Neural crest cell (in vitro differentiated cells): ENCODE data around the gene CASK. TPM values are rescaled to one million over a fixed set of nuclear protein-coding genes. Genes with fewer than 3 reads are reported as not detected.

Source experiments
- DNase-seq: peaks from one replicate; pipeline ENCODE4 v3.0.0; 2021; ENCODE audit warnings: low read depth, mixed read lengths, low spot score
- H3K27ac Mint-ChIP-seq: one replicate; pipeline ENCODE4 v1.8.0; 2021; ENCODE audit warnings: mild to moderate bottlenecking, mixed read lengths; ENCODE audit not compliant: unreplicated experiment
- H3K27me3 Mint-ChIP-seq: 2 replicates; pipeline ENCODE4 v1.8.0; 2021; ENCODE audit warnings: low read depth, mild to moderate bottlenecking, mixed read lengths
- H3K36me3 Mint-ChIP-seq: 2 replicates; pipeline ENCODE4 v1.8.0; 2021; ENCODE audit warnings: low read depth, mild to moderate bottlenecking, mixed read lengths
- H3K4me1 Mint-ChIP-seq: 2 replicates; pipeline ENCODE4 v1.8.0; 2021; ENCODE audit warnings: mixed read lengths
- H3K4me3 Mint-ChIP-seq: one replicate; pipeline ENCODE4 v1.8.0; 2021; ENCODE audit warnings: mild to moderate bottlenecking, mixed read lengths
- H3K9me3 Mint-ChIP-seq: 2 replicates; pipeline ENCODE4 v1.8.0; 2021; ENCODE audit warnings: mixed read lengths
- total RNA-seq: library from RNA; stranded (reverse); gene quantifications from 2 replicates; pipeline ENCODE4 v1.2.1, GENCODE V29; 2021
- TF ChIP-seq, protein P1 (sequence below): fragments of 200-600 bp; sonication (generic); conservative IDR thresholded peaks from 2 replicates; pipeline ENCODE4 v1.5.0; 2021; ENCODE audit warnings: antibody characterized with exemption, mild to moderate bottlenecking

CASK gene
- total RNA-seq, 1 donor from 2014 or later: 57.8 TPM

DNA sequence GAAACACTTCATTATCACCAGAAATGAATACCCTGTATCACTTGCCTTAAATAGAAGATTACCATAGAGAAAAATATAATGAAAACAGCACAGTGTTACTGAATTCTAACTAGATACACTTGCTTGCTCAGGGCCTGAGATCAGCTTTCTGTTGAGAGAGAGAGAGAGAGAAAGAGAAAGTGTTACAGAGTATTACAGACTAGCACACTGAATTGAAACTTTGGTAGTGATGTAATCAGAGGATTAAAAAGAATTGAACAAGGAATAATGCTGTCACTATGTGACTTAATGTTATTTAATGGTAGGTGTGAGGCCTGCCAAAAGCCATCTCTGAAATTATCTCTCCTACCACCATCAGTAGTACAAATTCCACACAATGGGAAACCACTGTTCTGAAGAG lies 35.5 kb upstream of the CASK start:
- Mint-ChIP-seq H3K9me3 (peaks cover 3% of the 10 kb centered on the region), H3K36me3 (no peaks in the 10 kb centered on the region), H3K27ac (no peak overlapping the region), H3K4me3 (no peak overlapping the region), H3K27me3 (peaks cover 2% of the 10 kb centered on the region), H3K4me1 (no peaks in the 10 kb centered on the region)
- TF ChIP-seq, protein P1, sequence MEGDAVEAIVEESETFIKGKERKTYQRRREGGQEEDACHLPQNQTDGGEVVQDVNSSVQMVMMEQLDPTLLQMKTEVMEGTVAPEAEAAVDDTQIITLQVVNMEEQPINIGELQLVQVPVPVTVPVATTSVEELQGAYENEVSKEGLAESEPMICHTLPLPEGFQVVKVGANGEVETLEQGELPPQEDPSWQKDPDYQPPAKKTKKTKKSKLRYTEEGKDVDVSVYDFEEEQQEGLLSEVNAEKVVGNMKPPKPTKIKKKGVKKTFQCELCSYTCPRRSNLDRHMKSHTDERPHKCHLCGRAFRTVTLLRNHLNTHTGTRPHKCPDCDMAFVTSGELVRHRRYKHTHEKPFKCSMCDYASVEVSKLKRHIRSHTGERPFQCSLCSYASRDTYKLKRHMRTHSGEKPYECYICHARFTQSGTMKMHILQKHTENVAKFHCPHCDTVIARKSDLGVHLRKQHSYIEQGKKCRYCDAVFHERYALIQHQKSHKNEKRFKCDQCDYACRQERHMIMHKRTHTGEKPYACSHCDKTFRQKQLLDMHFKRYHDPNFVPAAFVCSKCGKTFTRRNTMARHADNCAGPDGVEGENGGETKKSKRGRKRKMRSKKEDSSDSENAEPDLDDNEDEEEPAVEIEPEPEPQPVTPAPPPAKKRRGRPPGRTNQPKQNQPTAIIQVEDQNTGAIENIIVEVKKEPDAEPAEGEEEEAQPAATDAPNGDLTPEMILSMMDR: no peak
- no peak for DNase-seq

DNA sequence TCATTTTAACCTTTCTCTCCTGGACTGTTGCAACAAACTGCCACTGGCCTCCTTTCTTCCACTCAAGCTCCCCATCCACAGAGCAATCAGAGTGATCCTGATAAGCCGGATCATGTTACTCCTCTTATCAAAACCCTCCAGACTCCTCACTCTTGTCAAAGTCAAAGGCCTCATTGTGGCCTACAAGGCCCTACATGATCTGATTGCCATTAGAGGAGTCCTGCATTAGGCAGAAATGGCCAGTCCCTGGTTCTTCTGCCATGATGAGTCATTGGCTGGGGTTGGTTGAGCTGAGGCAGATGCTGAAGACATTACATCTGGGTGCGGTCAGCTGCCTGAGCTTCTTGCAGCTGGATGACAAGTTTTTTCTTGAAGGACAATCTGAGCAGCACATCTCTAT lies 32.7 kb upstream of the CASK start:
- H3K27ac Mint-ChIP-seq: no peak overlapping the region
- peaks cover 2% of the 10 kb centered on the region for H3K27me3 Mint-ChIP-seq
- no peak for DNase-seq
- TF ChIP-seq, protein P1: no peak
- no peaks in the 10 kb centered on the region for H3K36me3 Mint-ChIP-seq
- H3K4me1 Mint-ChIP-seq: no peaks in the 10 kb centered on the region
- H3K4me3 Mint-ChIP-seq: no peak overlapping the region
- peaks cover 3% of the 10 kb centered on the region for H3K9me3 Mint-ChIP-seq

- Mint-ChIP-seq H3K4me1 (peaks cover 3% of the 10 kb centered on the region), H3K4me3 (no peak overlapping the region), H3K27ac (no peak overlapping the region), H3K27me3 (no peaks in the 10 kb centered on the region), H3K9me3 (no peaks in the 10 kb centered on the region), H3K36me3 (no peaks in the 10 kb centered on the region)
- DNase-seq: no peak
- TF ChIP-seq, protein P1: no peak
Measured at GRCh38 chrX:41952102-41952501, 28.7 kb upstream of the CASK start.

DNA sequence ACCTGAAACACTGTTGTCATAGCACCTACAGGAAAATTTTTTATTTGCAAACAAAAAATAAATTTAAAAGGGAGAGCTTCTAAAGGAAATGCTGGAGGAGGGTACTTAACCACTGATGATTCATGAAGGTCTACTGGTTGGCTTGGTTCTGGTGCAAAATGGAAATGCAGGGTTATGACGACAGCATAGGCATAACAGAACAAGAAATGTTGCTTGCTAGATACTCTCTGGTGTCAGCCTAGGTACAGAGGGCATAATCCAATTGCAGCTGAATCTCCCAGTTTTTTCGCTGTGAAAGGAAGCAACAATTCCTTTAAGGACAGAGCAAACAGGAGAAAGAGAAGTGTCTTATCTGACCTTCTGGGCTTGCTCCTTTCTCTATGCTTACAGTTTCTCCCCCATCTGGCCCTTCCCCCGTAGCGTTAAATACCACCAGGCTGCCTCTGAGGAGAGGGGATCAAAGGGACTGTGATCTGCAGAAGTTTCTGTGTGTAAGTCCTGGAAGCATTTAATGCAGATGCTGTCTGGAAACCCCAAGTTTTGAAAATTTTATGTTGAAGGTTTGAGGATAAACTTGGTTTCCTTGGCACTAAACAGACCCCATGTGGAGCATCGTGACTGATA lies 23.7 kb upstream of the CASK start:
- no peak for DNase-seq
- peaks cover 18% of the 10 kb centered on the region for H3K4me1 Mint-ChIP-seq
- TF ChIP-seq, protein P1: no peak
- H3K4me3 Mint-ChIP-seq: no peak overlapping the region
- no peaks in the 10 kb centered on the region for H3K27me3 Mint-ChIP-seq
- no peaks in the 10 kb centered on the region for H3K36me3 Mint-ChIP-seq
- H3K9me3 Mint-ChIP-seq: no peaks in the 10 kb centered on the region
- H3K27ac Mint-ChIP-seq: no peak overlapping the region

- Mint-ChIP-seq H3K4me3 (no peak overlapping the region), H3K36me3 (no peaks in the 10 kb centered on the region), H3K4me1 (peaks cover 18% of the 10 kb centered on the region), H3K27ac (peak overlapping the region; percentile 79), H3K27me3 (no peaks in the 10 kb centered on the region), H3K9me3 (no peaks in the 10 kb centered on the region)
- TF ChIP-seq, protein P1: no peak
- DNase-seq: no peak
Measured at GRCh38 chrX:41946235-41946634, 22.9 kb upstream of the CASK start.
